GM12878 (cell line): ENCODE measurements around the gene SIMC1.

Source experiments
- BCL3 ChIP-seq: IDR thresholded peaks from 2 replicates; pipeline ENCODE4 v1.6.1; 2011; ENCODE audit warnings: borderline replicate concordance, low read depth, mild to moderate bottlenecking, moderate library complexity, low read length; ENCODE audit not compliant: insufficient read depth, poor library complexity, severe bottlenecking
- CTCF ChIP-seq, 3 experiments: IDR thresholded peaks in 2 of 3; conservative IDR thresholded peaks in 1 of 3; 2 replicates each; pipeline ENCODE4 v1.5.1; 2011; ENCODE audit warnings: low read depth in 3 of 3, low read length in 3 of 3, mild to moderate bottlenecking in 3 of 3, control low read depth in 2 of 3, moderate library complexity in 2 of 3, inconsistent platforms in 1 of 3, mixed read lengths in 1 of 3; ENCODE audit not compliant: control insufficient read depth in 2 of 3, insufficient read depth in 1 of 3; ENCODE audit errors: extremely low read depth in 1 of 3
- EP300 ChIP-seq, 2 experiments: fragments of 150-350 bp in 1 of 2; IDR thresholded peaks; 2 replicates each; pipeline ENCODE4 v1.6.1; 2011 to 2012; ENCODE audit warnings: low read depth in 2 of 2, low read length in 2 of 2, borderline replicate concordance in 1 of 2, improper control_type of control experiment in 1 of 2, inconsistent platforms in 1 of 2; ENCODE audit not compliant: control insufficient read depth in 1 of 2
- HCFC1 ChIP-seq: fragments of 150-350 bp; IDR thresholded peaks from 2 replicates; pipeline ENCODE4 v1.6.1; 2014; ENCODE audit warnings: low read length
- MXI1 ChIP-seq: fragments of 150-350 bp; IDR thresholded peaks from 2 replicates; pipeline ENCODE4 v1.6.1; 2011; ENCODE audit warnings: low read depth, mild to moderate bottlenecking, inconsistent platforms, low read length, improper control_type of control experiment
- MYC ChIP-seq: IDR thresholded peaks from 2 replicates; pipeline ENCODE4 v1.6.1; 2011; ENCODE audit warnings: mild to moderate bottlenecking, low read length, moderate library complexity, inconsistent platforms; ENCODE audit not compliant: insufficient read depth, insufficient replicate concordance, insufficient read length, severe bottlenecking
- PML ChIP-seq: IDR thresholded peaks from 2 replicates; pipeline ENCODE4 v1.6.1; 2012; ENCODE audit warnings: low read length, inconsistent platforms
- POLR2AphosphoS5 ChIP-seq: IDR thresholded peaks from 2 replicates; pipeline ENCODE4 v1.6.1; 2011; ENCODE audit warnings: mild to moderate bottlenecking, low read length, inconsistent platforms
- RBBP5 ChIP-seq: fragments of 200-600 bp; sonication (generic); conservative IDR thresholded peaks from 2 replicates; pipeline ENCODE4 v1.6.1; 2016
- SP1 ChIP-seq: IDR thresholded peaks from one replicate; pipeline ENCODE4 v1.6.1; 2011; ENCODE audit warnings: low read depth, low read length
- SREBF2 ChIP-seq: IDR thresholded peaks from 2 replicates; pipeline ENCODE4 v1.6.1; 2012; ENCODE audit warnings: mild to moderate bottlenecking, low read length
- YY1 ChIP-seq: IDR thresholded peaks from 2 replicates; pipeline ENCODE4 v1.6.1; 2011; ENCODE audit warnings: low read depth, mild to moderate bottlenecking, low read length
- ZBTB40 ChIP-seq: fragments of 450-650 bp; IDR thresholded peaks from 2 replicates; pipeline ENCODE4 v1.6.1; 2016; ENCODE audit warnings: mild to moderate bottlenecking, moderate library complexity, borderline replicate concordance
- TF ChIP-seq, protein P1 (sequence below): IDR thresholded peaks from 2 replicates; pipeline ENCODE4 v1.6.1; 2012; ENCODE audit warnings: low read depth, low read length, improper control_type of control experiment

DNA sequence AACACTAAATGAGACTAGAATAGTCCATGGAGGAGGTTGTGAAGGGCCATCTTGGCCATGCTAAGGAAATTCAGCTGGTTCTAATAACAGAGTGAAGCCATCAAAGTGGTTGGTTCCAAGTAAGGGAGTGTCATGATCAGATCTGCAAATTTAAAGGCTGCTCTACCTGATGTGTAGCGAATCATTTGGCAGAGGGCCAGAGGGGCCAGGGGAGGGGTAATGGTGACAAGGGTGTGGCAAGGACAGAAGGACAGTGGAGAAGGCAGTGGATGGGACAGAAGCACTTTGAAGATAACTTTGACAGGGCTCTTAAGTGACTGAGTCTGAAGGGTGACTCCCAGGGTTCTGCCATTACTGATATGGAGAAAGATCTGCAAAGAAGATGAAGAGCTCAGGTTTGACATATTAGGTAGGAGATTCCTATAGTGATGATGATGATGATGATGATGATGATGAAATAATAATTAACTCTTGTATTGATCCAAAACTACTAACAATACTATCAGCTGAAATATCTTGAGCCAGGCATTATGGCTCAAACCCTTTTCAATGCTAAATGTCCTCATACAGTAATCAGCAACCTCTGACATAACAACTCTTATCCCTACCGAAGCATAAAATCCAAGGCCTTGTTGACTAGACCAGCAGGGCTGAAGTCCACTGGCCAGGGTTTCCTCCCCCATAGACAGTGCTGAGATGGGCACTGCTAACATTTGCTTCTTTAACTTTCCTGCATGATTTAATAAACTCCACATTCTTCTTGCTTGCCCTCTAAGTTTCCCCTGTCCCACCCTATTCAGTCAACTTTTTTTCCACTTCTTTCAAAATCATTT, 103.3 kb downstream of the SIMC1 start:
- no peak for TF ChIP-seq SREBF2
- TF ChIP-seq EP300 (IDR thresholded peaks at IDR 0.05; ENCODE audit: borderline replicate concordance in 1 of 2, control insufficient read depth in 1 of 2, low read depth in 2 of 2, low read length in 2 of 2): no peak
- no peak for TF ChIP-seq SP1
- TF ChIP-seq PML: no peak
- TF ChIP-seq CTCF (IDR thresholded peaks at IDR 0.05 in 2 of 3, conservative IDR thresholded peaks at IDR 0.05 in 1 of 3; ENCODE audit: control insufficient read depth in 2 of 3, extremely low read depth in 1 of 3, insufficient read depth in 1 of 3, low read depth in 3 of 3, low read length in 3 of 3): no peak
- TF ChIP-seq, protein P1, sequence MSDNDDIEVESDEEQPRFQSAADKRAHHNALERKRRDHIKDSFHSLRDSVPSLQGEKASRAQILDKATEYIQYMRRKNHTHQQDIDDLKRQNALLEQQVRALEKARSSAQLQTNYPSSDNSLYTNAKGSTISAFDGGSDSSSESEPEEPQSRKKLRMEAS: no peak
- TF ChIP-seq YY1: no peak
- no peak for TF ChIP-seq HCFC1
- no peak for TF ChIP-seq BCL3
- no peak for TF ChIP-seq POLR2AphosphoS5
- TF ChIP-seq MXI1: no peak
- no peak for TF ChIP-seq MYC
- TF ChIP-seq RBBP5: no peak
- no peak for TF ChIP-seq ZBTB40
